Testis (tissue), 2 donors: ENCODE data around the gene RAP1GAP2.

Experiments used
- CTCF ChIP-seq, 3 experiments: fragments of 450-650 bp in 2 of 3; fragments of 200-600 bp in 1 of 3; sonication (generic) in 1 of 3; IDR thresholded peaks; one replicate each; pipeline ENCODE4 v1.5.1; 2016 to 2019; ENCODE audit warnings: antibody characterized with exemption in 3 of 3, mild to moderate bottlenecking in 2 of 3, moderate library complexity in 1 of 3
- POLR2A ChIP-seq: fragments of 450-650 bp; IDR thresholded peaks from one replicate; pipeline ENCODE4 v1.6.1; 2017; ENCODE audit warnings: antibody characterized with exemption, mild to moderate bottlenecking, moderate library complexity

GRCh38 chr17:2964831-2965230, 168.6 kb downstream of the RAP1GAP2 start:
- TF ChIP-seq POLR2A, result no peak
- no peak for TF ChIP-seq CTCF (IDR thresholded peaks at IDR 0.05)
